Fibroblast of lung (primary cell): Measurements from ENCODE around the gene SUGP2. TPM values are rescaled to one million over a fixed set of nuclear protein-coding genes. Genes with fewer than 3 reads are reported as not detected.

ENCODE experiments used
- DNase-seq, 2 donors: peaks; one replicate each; pipeline versions ENCODE4 v3.0.0 to v3.0.0-alpha.2; 2010; ENCODE audit warnings: low read depth in 2 of 2
- H2AFZ ChIP-seq: 2 replicates; pipeline ENCODE4 v1.5.1; 2012; ENCODE audit warnings: low read length, control low read depth, inconsistent platforms
- H3K27ac ChIP-seq: 2 replicates; pipeline ENCODE4 v1.5.1; 2011; ENCODE audit warnings: low read length, control low read depth; ENCODE audit not compliant: insufficient read depth
- H3K27me3 ChIP-seq: 2 replicates; pipeline ENCODE4 v1.5.1; 2011; ENCODE audit warnings: mild to moderate bottlenecking, low read length; ENCODE audit not compliant: control insufficient read depth, insufficient read depth
- H3K36me3 ChIP-seq: 2 replicates; pipeline ENCODE4 v1.5.1; 2011; ENCODE audit warnings: low read length; ENCODE audit not compliant: control insufficient read depth, insufficient read depth
- H3K4me1 ChIP-seq: 2 replicates; pipeline ENCODE4 v1.5.1; 2011; ENCODE audit warnings: low read length; ENCODE audit not compliant: control insufficient read depth, insufficient read depth; ENCODE audit errors: extremely low read depth
- H3K4me2 ChIP-seq: 2 replicates; pipeline ENCODE4 v1.5.1; 2011; ENCODE audit warnings: low read length, control low read depth; ENCODE audit not compliant: insufficient read depth; ENCODE audit errors: extremely low read depth
- H3K4me3 ChIP-seq, 4 experiments: fragments of 200-600 bp in 1 of 4; sonication (generic) in 1 of 4; replicated peaks in 1 of 4; 2 replicates each; pipeline ENCODE4 v1.5.1; 2011 to 2016; ENCODE audit warnings: low read length in 4 of 4, low read depth in 3 of 4, mild to moderate bottlenecking in 3 of 4, control low read depth in 2 of 4, inconsistent platforms in 1 of 4, mixed read lengths in 1 of 4; ENCODE audit not compliant: insufficient read depth in 1 of 4; ENCODE audit errors: control extremely low read depth in 1 of 4
- H3K79me2 ChIP-seq: 2 replicates; pipeline ENCODE4 v1.5.1; 2012; ENCODE audit warnings: mild to moderate bottlenecking, low read length, inconsistent platforms; ENCODE audit not compliant: control insufficient read depth, insufficient read depth
- H3K9ac ChIP-seq: 2 replicates; pipeline ENCODE4 v1.5.1; 2011; ENCODE audit warnings: mild to moderate bottlenecking, low read length, control low read depth; ENCODE audit not compliant: insufficient read depth
- H3K9me3 ChIP-seq: 2 replicates; pipeline ENCODE4 v1.5.1; 2012; ENCODE audit warnings: low read depth, low read length; ENCODE audit not compliant: control insufficient read depth, insufficient read depth
- H4K20me1 ChIP-seq: 2 replicates; pipeline ENCODE4 v1.5.1; 2011; ENCODE audit warnings: low read length; ENCODE audit not compliant: control insufficient read depth, insufficient read depth; ENCODE audit errors: extremely low read depth
- CTCF ChIP-seq, 2 donors: IDR thresholded peaks in 1 of 2; conservative IDR thresholded peaks in 1 of 2; 1 replicate in 1 of 2; 2 replicates in 1 of 2; pipeline ENCODE4 v1.5.1; 2011 to 2012; ENCODE audit warnings: low read length in 2 of 2, control low read depth in 1 of 2, inconsistent platforms in 1 of 2, low read depth in 1 of 2, mild to moderate bottlenecking in 1 of 2
- EZH2 ChIP-seq: IDR thresholded peaks from 2 replicates; pipeline ENCODE4 v1.5.1; 2012; ENCODE audit warnings: low read length, control low read depth, mild to moderate bottlenecking; ENCODE audit errors: missing control alignments
- polyA plus RNA-seq, 2 donors: library from polyadenylated mRNA; depleted of rRNA in 1 of 2; stranded (reverse) in 1 of 2; unstranded in 1 of 2; fragments of >200 nt; gene quantifications; 2 replicates each; pipeline ENCODE4 v1.2.1, GENCODE V29; 2011 to 2012; ENCODE audit warnings: missing spikeins in 1 of 2
- total RNA-seq: library from RNA; depleted of rRNA; stranded (reverse); fragments of >200 nt; gene quantifications from 2 replicates; pipeline ENCODE4 v1.2.1, GENCODE V29; 2014

Gene SUGP2
- total and polyA plus RNA-seq, 2 donors (not counting 1 experiment from before 2014, with no cell fraction given): 29.2 to 31.4 TPM

DNA sequence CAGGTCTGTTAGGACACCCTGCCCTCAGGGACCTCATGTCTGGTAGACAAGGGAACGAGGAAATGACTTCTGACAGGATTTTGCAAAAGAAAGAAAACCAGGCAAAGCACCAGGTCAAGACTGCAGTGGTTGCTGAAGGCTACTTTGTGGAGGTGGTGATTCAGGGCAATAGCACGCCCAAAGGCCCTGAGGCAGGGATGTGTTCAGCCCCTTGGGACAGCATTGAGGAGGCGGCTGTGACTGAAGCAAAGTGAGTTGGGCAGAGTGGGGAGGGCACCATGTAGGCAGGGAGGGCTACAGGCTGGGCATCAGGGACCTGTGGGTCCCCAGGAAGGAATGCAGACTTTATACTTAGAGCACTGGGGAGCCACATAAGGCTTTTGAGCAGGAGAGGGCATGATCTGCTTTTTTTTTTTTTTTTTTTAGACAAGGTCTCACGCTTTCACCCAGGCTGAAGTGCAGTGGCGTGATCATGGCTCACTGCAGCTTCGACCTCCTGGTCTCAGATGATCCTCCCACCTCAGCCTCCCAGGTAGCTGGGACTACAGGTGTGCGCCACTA, 81.5 kb downstream of the SUGP2 start:
- H3K4me1 ChIP-seq: no peaks in the 10 kb centered on the region
- no peak overlapping the region for H3K9ac ChIP-seq
- H3K79me2 ChIP-seq: no peaks in the 10 kb centered on the region
- no peaks in the 10 kb centered on the region for H3K27me3 ChIP-seq
- TF ChIP-seq EZH2 (no peak), CTCF (conservative IDR thresholded peaks at IDR 0.05 in 1 of 2, IDR thresholded peaks at IDR 0.05 in 1 of 2; ENCODE audit: low read depth in 1 of 2, low read length in 2 of 2) (no peak)
- DNase-seq: no peak
- H2AFZ ChIP-seq: no peak overlapping the region
- H3K9me3 ChIP-seq: no peaks in the 10 kb centered on the region
- H3K27ac ChIP-seq: no peak overlapping the region
- H3K36me3 ChIP-seq: peaks cover 1% of the 10 kb centered on the region
- H3K4me2 ChIP-seq: no peak overlapping the region
- no peaks in the 10 kb centered on the region for H4K20me1 ChIP-seq
- no peak overlapping the region for H3K4me3 ChIP-seq

DNA sequence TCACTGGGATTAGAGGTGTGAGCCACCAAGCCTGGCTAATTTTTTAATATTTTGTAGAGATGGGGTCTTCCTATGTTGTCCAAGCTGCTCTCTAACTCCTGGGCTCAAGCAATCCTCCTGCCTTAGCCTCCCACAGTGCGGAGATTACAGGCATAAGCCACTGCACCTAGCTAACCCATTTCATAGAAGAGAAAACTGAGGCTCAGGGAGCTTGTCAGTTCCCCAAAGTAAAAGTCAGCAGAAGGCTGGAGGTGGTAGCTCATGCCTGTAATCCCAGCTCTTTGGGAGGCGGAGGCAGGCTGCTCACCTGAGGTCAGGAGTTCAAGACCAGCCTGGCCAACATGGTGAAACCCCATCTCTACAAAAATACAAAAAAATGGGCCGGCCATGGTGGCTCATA, 83.5 kb downstream of the SUGP2 start:
- H3K9ac ChIP-seq: no peak overlapping the region
- H3K4me2 ChIP-seq: no peak overlapping the region
- DNase-seq: no peak
- H3K4me1 ChIP-seq: no peaks in the 10 kb centered on the region
- TF ChIP-seq CTCF (conservative IDR thresholded peaks at IDR 0.05 in 1 of 2, IDR thresholded peaks at IDR 0.05 in 1 of 2; ENCODE audit: low read depth in 1 of 2, low read length in 2 of 2) (no peak), EZH2 (no peak)
- no peaks in the 10 kb centered on the region for H3K27me3 ChIP-seq
- peaks cover 1% of the 10 kb centered on the region for H3K36me3 ChIP-seq
- no peak overlapping the region for H3K27ac ChIP-seq
- no peaks in the 10 kb centered on the region for H3K9me3 ChIP-seq
- no peaks in the 10 kb centered on the region for H4K20me1 ChIP-seq
- no peak overlapping the region for H3K4me3 ChIP-seq
- no peak overlapping the region for H2AFZ ChIP-seq
- no peaks in the 10 kb centered on the region for H3K79me2 ChIP-seq

DNA sequence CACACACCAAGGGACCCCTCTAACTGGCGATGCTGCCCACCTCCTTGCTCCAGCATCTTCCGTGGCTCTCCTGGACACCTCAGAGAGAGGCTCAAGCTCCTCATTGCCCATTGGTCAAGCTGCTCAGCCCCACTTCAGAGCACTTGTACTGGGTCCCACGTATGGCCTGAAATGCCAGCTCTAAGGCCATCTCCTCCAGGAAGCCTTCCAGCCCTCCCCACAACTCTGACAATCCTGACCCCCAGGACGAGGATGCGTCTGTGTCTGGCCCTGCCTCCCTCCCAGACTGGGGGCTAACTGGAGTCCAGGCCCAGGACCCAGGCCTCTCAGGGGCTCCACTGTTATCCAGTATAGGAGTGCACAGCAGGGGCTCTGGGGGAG, 84.4 kb downstream of the SUGP2 start:
- no peak overlapping the region for H3K9ac ChIP-seq
- no peaks in the 10 kb centered on the region for H4K20me1 ChIP-seq
- H3K9me3 ChIP-seq: no peaks in the 10 kb centered on the region
- no peaks in the 10 kb centered on the region for H3K79me2 ChIP-seq
- no peaks in the 10 kb centered on the region for H3K27me3 ChIP-seq
- no peak overlapping the region for H3K4me3 ChIP-seq
- no peak overlapping the region for H2AFZ ChIP-seq
- TF ChIP-seq CTCF (conservative IDR thresholded peaks at IDR 0.05 in 1 of 2, IDR thresholded peaks at IDR 0.05 in 1 of 2; ENCODE audit: low read depth in 1 of 2, low read length in 2 of 2): no peak
- no peak for TF ChIP-seq EZH2
- no peak for DNase-seq
- H3K4me1 ChIP-seq: no peaks in the 10 kb centered on the region
- no peak overlapping the region for H3K27ac ChIP-seq
- peaks cover 1% of the 10 kb centered on the region for H3K36me3 ChIP-seq
- no peak overlapping the region for H3K4me2 ChIP-seq
